HG03460 (cell line): ENCODE results near the gene FNBP1.
"Not testable (repeated sequence)": the region's sequence is repeated elsewhere in the genome, so short reads cannot be mapped to it uniquely, and the experiment has no call there.

Experiments
- ATAC-seq: cut with Tn5 transposase; IDR thresholded peaks from one replicate; pipeline ENCODE4 v1.9.1; 2021; ENCODE audit not compliant: unreplicated experiment

FNBP1 gene

DNA sequence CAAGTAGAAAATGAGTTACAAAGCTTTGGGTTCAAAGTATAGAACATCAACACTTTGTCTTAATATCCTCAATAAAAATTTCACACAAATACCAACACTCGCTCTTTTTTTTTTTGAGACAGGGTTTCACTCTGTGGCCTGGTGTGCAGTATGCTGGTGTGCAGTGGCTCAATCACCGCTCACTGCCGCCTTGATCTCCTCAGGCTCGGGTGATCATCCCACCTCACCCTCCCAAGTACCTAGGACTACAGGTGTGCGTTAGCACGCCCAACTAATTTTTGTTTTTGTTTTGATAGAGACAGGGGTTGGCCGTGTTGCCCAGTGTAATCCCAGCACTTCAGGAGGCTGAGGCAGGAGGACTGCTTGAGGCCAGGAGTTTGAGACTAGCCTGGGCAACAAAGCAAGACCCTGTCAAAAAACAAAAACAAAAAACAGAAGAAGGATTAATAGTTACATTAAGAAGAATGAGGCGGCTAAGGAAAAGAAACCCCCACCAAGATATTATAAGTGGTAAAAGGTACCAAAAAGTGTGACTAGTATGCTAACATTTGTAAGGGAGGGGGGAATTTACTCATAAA lies 20.3 kb downstream of the FNBP1 start:
- no peak for ATAC-seq

DNA sequence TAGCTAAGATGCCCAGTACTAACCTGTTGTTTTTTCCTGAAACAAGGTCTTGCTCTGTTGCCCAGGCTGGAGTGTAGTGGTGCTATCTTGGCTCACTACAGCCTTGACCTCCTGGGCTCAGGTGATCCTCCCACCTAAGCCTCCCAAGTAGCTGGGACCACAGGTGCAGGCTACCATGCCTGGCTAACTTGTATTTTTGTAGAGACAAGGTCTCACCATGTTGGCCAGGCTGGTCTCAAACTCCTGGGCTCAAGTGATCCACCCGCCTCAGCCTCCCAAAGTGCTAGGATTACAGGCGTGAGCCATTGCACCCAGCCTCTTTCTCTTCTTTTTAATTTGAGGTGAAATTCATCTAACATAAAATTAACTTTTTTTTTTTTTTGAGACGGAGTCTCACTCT lies 21.1 kb downstream of the FNBP1 start:
- not testable (repeated sequence) for ATAC-seq

DNA sequence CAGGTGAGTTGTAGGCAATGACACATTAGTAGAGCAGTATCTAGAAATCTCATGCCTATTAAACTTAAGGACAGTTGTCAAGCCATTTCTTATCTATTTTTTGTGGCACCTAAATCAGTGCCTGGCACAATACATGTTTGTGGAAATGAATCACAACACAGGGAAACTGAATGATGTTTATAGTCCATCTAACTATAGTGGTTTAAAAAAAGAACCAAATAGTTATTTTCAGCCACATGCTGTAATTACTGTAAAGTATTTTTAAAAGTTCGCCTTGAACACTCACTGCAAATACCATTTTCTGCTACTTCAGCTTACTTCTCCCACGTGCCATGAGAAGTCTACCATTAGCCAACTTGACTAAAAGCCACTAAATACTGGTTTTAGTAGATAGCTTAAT lies 21.9 kb downstream of the FNBP1 start:
- ATAC-seq = no peak

DNA sequence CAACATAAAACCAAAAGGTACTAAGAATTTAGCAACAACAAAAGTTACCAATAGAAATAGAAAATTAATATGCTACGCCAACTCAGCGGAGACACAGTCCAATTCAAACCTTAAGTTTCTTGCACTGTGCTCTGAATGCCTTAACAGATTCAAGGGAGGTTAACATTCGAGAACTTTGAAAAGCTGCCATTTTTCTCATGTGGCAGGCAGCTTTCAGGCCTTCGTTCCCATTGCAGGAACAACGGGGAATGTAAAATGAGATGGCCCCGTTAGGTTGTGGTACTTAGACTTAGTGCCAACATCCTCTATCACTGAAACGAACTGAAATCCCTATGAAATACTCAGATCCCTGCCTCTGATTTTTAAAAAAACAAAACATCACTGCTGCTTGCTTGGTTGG lies 22.4 kb downstream of the FNBP1 start:
- no peak for ATAC-seq

DNA sequence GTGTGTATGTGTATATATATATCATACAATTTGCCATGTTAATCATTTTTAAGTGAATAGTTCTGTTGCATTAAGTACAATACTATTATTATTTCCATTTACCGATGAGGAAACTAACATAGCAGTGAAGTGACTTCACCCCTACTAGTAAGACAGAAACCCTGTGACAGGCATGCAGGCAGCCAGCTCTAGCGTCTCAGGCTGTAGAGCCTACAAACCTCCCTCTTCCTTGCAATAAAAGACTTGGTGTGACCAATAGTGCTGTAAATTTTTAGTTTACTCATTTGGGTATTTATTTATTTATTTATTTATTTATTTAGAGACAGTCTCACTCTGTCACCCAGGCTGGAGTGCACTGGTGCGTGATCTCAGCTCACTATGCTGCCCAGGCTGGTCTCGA lies 24.7 kb downstream of the FNBP1 start:
- ATAC-seq = no peak

DNA sequence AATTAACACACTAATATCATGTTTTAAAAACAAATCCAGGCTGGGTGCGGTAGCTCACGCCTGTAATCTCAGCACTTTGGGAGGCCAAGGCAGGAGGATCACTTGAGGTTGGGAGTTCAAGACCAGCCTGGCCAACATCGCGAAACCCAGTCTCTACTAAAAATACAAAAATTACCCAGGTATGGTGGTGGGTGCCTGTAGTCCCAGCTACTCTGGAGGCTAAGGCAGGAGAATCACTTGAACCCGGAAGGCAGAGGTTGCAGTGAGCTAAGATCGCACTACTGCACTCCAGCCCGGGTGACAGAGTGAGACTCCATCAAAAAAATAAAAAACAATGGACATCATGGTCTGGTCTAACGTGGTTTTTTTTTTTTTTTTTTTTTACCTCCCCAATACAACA lies 25.5 kb downstream of the FNBP1 start:
- not testable (repeated sequence) for ATAC-seq

DNA sequence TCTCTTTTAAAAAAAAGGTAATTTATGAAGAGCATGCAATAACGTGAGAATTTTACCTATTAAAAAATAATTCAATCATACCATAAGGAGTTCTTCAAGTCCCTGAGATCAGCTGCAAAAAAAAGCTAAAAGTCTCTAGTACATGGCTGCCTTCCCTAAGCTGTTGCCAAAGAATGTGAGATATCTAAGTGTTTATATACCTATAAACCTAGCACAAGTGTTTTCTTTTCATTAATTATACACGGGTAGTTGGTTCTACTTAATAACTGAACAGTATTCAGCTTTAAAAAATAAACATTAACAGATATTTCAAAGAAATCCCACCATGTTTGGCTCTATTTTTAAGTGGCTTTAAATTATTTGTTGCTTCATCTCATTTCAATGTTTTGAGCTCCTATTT lies 25.9 kb downstream of the FNBP1 start:
- no peak for ATAC-seq

DNA sequence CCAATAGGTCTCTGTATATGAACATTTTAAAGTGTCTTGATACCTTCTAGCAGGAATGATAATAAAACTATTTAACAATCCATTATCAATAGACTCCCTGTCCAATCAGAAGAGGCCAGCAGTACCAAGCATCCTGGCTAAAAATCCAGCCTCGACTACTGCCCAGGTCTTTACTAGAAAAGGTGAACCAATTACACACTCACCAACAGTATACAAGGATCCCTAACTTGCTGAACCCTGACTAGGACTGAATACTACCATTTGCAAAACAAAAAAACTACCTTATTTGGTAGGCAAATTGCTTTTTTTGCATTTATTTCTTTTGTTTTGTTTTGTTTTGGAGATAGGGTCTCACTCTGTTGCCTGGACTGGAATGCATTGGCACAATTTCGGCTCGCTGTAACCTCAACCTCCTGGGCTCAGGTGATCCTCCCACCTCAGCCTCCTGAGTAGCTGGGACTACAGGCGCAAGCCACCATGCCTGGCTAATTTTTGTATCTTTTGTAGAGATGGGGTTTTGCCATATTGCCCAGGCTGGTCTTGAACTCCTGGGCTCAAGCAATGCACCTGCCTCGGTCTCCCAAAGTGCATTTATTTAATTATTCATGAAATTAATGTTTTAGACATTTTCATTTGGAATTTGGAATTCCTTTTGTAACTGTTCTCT lies 27.5 kb downstream of the FNBP1 start:
- no peak for ATAC-seq

DNA sequence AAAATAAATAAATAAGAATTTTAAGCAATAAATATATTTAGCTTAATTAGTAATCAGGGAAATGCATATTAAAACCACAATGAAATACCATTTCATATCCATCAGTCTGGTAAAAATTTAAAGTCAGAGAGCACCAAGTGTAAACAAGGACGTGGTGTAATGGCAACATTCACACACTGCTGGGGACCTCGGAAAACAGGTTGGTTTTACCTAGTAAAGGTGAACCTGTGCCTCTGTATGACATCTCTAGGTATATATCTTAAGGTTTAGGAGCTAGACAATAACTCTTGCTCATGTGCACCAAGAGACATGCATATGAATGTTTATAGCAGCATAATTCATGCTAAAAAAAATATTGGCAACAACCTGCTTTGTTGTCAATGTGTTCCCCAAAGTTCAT lies 29.7 kb downstream of the FNBP1 start:
- no peak for ATAC-seq

DNA sequence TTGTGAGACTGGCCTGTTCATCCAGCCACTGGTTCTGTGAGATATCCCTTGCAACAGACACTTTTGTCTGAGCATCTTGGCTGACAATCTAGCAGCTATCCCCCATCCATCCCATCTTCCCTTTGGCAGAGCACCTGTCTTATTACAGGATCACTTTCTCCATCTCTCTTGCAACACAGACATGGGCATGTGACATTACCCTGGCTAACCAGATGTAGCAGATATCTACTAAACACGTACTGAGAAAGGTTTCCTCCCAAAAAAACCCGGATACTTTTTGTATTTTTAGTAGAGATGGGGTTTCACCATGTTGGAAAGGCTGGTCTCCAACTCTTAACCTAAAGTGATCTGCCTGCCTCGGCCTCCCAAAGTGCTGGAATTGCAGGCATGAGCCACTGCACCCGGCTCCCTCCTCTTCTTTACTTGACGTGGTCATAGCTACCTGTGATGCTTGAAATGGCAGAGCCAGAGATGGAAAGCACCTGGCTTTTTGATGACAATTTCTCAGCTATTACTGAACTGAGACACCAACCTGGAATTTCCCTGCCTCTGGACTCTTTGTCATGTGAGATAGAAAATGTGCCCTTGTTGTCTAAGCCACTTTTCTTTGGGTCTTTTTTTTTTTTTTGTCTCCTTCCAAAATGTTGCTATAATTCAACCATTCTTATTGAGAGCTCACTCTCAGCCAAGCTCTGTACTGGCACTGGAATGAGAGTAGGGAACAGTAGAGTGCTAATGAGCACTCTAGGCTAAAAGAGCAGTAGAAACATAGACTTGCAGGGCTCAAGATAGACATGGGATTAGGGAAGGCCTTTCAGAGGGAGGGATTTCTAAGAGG lies 32.6 kb downstream of the FNBP1 start:
- peak; percentile 36 for ATAC-seq

DNA sequence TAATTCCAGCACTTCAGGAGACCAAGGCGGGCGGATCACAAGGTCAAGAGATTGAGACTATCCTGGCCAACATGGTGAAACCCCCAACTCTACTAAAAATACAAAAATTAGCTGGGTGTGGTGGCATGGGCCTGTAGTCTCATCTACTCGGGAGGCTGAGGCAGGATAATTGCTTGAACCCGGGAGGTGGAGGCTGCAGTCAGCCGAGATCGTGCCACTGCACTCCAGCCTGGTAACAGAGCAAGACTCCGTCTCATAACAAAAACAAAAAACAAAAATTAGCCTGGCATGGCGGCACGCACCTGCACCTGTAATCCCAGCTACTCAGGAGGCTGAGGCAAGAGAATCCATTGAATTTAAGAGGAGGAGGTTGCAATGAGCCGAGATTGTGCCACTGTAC lies 33.4 kb downstream of the FNBP1 start:
- not testable (repeated sequence) for ATAC-seq

DNA sequence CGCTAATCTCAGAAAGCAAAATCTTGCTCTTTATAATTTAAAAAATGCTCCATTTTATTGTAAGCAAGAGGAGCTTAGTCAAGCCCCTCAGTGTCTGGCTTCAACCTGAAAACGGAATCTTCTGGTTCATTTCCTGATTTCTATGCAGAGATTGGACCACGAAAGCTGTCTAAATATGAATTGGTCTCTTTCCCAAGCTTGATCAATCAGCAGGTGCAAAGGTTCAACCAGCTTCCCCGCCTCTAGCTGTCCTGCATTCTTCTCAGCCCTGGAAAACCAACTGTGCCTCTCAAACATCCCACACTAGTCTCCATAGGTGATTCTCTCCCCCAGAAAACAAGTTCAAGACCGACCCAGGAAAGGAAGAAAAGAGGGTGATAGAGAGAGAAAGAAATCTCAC lies 34.5 kb downstream of the FNBP1 start:
- ATAC-seq = no peak

DNA sequence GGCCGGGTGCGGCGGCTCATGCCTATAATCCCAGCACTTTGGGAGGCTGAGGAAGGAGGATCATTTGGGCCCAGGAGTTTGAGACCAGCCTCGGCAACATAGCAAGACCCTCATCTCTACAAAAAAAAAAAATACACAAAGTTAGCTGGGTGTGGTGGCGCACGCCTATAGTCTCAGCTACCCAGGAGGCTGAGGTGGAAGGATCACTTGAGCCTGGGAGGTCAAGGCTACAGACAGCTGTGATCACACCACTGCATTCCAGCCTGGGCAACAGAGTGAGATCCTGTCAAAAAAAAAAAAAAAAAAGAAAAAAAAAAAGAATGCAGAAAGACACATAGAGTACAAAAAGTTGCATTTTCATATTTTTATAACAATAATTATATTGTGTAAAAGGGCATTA lies 36.0 kb downstream of the FNBP1 start:
- not testable (repeated sequence) for ATAC-seq

DNA sequence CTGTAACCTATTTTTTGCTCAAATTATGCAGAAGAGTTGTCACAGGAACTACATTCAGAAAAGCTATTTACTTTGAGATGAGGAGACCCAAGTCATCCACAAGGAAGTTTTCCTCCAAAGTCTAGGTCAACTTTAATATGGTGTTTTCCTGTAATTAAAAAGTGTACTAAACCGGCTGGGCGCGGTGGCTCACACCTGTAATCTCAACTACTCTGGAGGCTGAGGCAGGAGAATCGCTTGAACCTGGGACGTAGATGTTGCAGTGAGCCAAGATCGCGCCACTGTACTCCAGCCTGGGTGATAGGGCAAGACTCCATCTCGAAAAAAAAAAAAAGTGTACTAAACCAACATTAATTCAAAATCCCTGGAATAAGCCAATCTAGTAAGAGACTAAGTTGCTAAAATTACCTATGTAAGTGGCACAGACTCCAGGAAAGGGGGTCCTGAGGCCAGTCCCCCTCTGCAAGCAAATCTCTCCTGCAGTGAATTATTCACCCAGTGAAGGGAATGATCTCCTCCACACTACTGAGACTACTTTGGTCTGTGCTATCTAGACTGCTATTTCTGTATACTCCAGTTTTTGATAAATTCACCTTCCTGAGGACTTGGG lies 38.9 kb downstream of the FNBP1 start:
- ATAC-seq = no peak

DNA sequence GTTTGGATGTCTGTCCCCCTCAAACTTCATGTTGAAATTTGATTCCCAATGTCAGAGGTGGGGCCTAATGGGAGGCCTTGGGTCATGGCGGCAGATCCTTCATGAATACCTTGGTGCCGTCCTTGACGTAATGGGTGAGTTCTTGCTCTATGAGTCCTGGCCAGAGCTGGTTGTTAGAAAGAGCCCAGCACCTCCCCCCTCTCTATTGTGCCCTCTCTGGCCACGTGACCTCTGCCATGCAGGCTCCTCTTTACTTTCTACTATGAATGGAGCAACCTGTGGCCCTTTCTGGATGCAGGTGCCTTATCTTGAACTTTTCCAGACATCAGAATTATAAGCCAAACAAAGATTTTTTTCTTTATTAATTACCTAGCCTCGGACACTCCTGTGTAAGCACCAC lies 40.7 kb downstream of the FNBP1 start:
- ATAC-seq = no peak

DNA sequence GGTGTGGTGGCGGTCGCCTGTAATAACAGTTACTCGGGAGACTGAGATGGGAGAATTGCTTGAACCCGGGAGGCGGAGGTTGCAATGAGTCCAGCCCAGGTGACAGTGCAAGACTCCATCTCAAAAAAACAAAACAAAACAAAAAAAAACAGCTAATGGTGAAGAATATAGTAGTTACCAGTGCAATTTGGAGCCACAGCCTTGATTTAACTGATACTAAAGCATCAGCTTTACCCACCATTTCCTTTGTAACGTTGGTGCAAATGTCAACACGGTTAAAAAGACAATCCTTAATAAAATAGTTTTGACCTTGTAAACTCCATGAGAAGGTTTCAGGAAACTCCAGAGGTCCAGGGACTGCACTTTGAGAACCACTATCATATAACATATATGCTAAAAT lies 41.8 kb downstream of the FNBP1 start:
- no peak for ATAC-seq

DNA sequence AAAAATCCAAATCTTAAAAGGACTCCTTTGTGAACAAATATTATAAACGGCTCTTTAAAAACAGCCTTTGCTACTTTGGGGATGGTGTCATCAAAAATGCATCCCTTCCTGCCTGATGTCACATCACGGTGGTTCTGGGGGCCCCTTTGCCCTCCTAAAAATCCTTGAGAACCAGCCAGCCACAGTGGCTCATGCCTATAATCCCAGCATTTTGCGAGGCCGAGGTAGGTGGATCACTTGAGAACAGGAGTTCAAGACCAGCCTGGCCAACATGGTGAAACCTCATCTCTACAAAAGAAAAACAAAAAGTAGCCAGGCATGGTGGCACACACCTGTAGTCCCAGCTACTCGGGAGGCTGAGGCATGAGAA lies 43.9 kb downstream of the FNBP1 start:
- no peak for ATAC-seq

DNA sequence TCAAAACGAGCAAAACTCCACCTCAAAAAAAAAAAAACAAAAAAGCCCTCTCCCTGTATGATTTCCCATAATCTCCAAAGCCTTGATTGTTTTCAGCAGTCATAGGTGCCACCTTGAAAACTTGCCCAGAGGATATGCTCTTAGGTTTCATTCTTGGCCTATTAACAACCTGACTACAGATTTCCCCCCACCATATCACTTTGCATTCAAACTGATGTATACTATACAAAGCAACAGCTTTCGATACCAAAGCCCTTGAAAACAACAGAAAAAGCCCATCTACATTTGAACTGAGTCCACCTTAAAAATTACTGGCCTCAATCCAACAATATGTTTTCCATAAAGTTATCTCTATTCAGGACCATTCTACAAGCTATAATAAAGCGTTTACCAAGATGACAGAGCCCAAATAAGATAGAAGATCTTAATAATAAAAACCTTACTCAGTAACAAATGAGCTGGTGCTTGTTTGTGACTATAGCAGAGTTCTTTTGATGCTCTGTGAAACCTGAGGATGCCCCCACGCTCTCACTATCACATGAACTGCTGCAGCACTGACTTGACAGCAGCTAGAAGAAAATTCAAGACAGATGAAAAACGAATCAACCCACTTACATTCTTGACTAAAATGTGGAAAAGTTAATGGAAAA lies 44.4 kb downstream of the FNBP1 start:
- no peak for ATAC-seq

DNA sequence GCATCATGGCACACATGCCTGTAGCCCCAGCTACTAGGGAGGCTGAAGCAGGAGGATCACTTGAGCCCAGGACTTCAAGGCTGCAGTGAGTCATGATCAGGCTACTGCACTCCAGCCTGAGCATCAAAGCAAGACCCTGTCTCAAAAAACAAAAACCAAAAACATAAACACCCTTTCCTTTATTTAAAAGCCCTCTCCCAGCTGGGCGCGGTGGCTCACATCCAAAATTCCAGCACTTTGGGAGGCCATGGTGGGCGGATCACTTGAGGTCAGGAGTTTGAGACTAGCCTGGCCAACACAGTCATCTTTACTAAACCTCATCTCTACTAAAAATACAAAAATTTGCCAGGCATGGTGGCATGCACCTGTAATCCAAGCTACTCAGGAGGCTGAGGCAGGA lies 45.3 kb downstream of the FNBP1 start:
- not testable (repeated sequence) for ATAC-seq

DNA sequence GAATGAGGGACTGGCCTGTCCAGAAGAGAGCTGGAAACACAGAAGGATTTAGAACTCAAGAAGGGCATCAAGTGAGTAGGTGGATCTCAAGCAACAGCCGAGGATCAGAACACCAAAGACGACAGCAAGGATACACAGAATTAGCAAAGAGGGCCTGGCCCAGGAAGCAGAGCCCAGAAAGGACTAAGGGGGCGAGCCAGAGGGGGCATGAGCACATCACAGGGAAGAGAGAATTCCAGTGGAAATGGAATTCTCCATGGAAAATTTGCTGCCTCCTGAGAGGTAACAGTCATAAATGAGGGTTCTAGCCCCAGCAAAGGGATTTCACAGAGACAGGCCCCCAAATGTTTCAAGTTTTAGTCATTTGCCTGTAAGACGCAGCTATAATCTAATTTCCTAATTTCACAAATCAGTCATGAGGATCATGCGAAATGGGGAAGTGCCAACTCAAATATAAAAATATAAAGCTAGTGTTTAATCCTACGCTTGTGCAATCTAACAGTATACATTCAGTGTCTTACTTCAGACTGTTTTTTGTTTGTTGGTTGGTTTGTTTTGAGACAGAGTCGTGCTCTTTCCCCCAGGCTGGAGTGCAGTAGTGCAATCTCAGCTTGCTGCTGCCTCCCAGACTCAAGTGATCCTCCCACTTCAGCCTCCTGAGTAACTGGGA lies 46.7 kb downstream of the FNBP1 start:
- no peak for ATAC-seq
